Nephron progenitor cell (in vitro differentiated cells): ENCODE results near the gene CNPY3.

Experiments used
- DNase-seq: peaks from one replicate; pipeline ENCODE4 v3.0.0; 2021
- H3K27ac Mint-ChIP-seq: 2 replicates; pipeline ENCODE4 v1.8.0; 2021; ENCODE audit warnings: mild to moderate bottlenecking, moderate library complexity, mixed read lengths
- H3K27me3 Mint-ChIP-seq: 2 replicates; pipeline ENCODE4 v1.8.0; 2021; ENCODE audit warnings: mild to moderate bottlenecking, low read depth, mixed read lengths; ENCODE audit not compliant: poor library complexity
- H3K36me3 Mint-ChIP-seq: 2 replicates; pipeline ENCODE4 v1.8.0; 2021; ENCODE audit warnings: low read depth, mixed read lengths
- H3K4me1 Mint-ChIP-seq: 2 replicates; pipeline ENCODE4 v1.8.0; 2021; ENCODE audit warnings: mixed read lengths
- H3K4me3 Mint-ChIP-seq: 2 replicates; pipeline ENCODE4 v1.8.0; 2021; ENCODE audit warnings: mild to moderate bottlenecking, moderate library complexity, mixed read lengths
- H3K9me3 Mint-ChIP-seq: 2 replicates; pipeline ENCODE4 v1.8.0; 2021; ENCODE audit warnings: mild to moderate bottlenecking, moderate library complexity, mixed read lengths
- CTCF ChIP-seq: fragments of 200-600 bp; sonication (generic); IDR thresholded peaks from 2 replicates; pipeline ENCODE4 v1.5.0; 2021; ENCODE audit warnings: antibody characterized with exemption

The CNPY3 gene

GRCh38 chr6:42981836-42982235 is 52.6 kb downstream of the CNPY3 start:
- TF ChIP-seq CTCF, result no peak
- peaks cover 6% of the 10 kb centered on the region for H3K36me3 Mint-ChIP-seq

GRCh38 chr6:42984001-42984923 is 55.0 kb downstream of the CNPY3 start, which contains the start of gene PPP2R5D:
TSS of gene PPP2R5D (plus strand) at chr6:42984570. CDS start at chr6:42984678, 108 bp downstream.
- no peaks in the 10 kb centered on the region for H3K9me3 Mint-ChIP-seq
- peak within 1 kb of the TSS; percentile 81 for H3K27ac Mint-ChIP-seq
- TF ChIP-seq CTCF, result no peak
- peaks cover 3% of the 10 kb centered on the region for H3K36me3 Mint-ChIP-seq
- H3K4me1 Mint-ChIP-seq, result peaks cover 54% of the 10 kb centered on the region
- H3K27me3 Mint-ChIP-seq, result peaks cover 8% of the 10 kb centered on the region
- H3K4me3 Mint-ChIP-seq, result peak within 1 kb of the TSS; percentile 90
- DNase-seq, result peak; percentile 95

More at GRCh38 chr6:42981836-42982235, 52.6 kb downstream of the CNPY3 start:
- Mint-ChIP-seq H3K27me3 (peaks cover 8% of the 10 kb centered on the region), H3K9me3 (no peaks in the 10 kb centered on the region), H3K4me1 (peaks cover 45% of the 10 kb centered on the region), H3K4me3 (peak overlapping the region; percentile 0), H3K27ac (no peak overlapping the region)
- DNase-seq, result no peak

- Mint-ChIP-seq H3K4me3 (peak overlapping the region; percentile 90), H3K27ac (no peak overlapping the region), H3K9me3 (no peaks in the 10 kb centered on the region), H3K4me1 (peaks cover 48% of the 10 kb centered on the region), H3K36me3 (peaks cover 6% of the 10 kb centered on the region), H3K27me3 (peaks cover 8% of the 10 kb centered on the region)
- TF ChIP-seq CTCF, result no peak
- DNase-seq, result peak; percentile 34
Observed at GRCh38 chr6:42984924-42985475, 55.7 kb downstream of the CNPY3 start.

GRCh38 chr6:42987533-42988451 is 58.5 kb downstream of the CNPY3 start:
- Mint-ChIP-seq H3K27me3 (no peaks in the 10 kb centered on the region), H3K9me3 (no peaks in the 10 kb centered on the region), H3K4me3 (no peak overlapping the region), H3K36me3 (peaks cover 22% of the 10 kb centered on the region), H3K4me1 (peaks cover 47% of the 10 kb centered on the region), H3K27ac (peak overlapping the region; percentile 31)
- DNase-seq, result no peak
- TF ChIP-seq CTCF, result no peak

GRCh38 chr6:42988486-42989020 is 59.3 kb downstream of the CNPY3 start:
- Mint-ChIP-seq H3K4me3 (no peak overlapping the region), H3K36me3 (peaks cover 25% of the 10 kb centered on the region), H3K27ac (peak overlapping the region; percentile 31), H3K4me1 (peaks cover 46% of the 10 kb centered on the region), H3K27me3 (no peaks in the 10 kb centered on the region), H3K9me3 (no peaks in the 10 kb centered on the region)
- TF ChIP-seq CTCF, result no peak
- DNase-seq, result no peak
